Left ventricle myocardium inferior (tissue), 1 donor: Measurements from ENCODE around the gene TOX3. TPM values are rescaled to one million over a fixed set of nuclear protein-coding genes. Genes with fewer than 3 reads are reported as not detected.

Experiments used
- DNase-seq: peaks from one replicate; pipeline ENCODE4 v3.0.0-alpha.2; 2020
- H3K27ac ChIP-seq: fragments of 200-600 bp; replicated peaks from 2 replicates; pipeline ENCODE4 v1.8.0; 2021
- H3K27me3 ChIP-seq: fragments of 200-600 bp; 2 replicates; pipeline ENCODE4 v1.8.0; 2021; ENCODE audit warnings: low read depth
- H3K36me3 ChIP-seq: fragments of 200-600 bp; 2 replicates; pipeline ENCODE4 v1.8.0; 2021
- H3K4me1 ChIP-seq: fragments of 200-600 bp; 2 replicates; pipeline ENCODE4 v1.8.0; 2021
- H3K4me3 ChIP-seq: fragments of 200-600 bp; 2 replicates; pipeline ENCODE4 v1.8.0; 2021; ENCODE audit warnings: mild to moderate bottlenecking, moderate library complexity
- H3K9me3 ChIP-seq: fragments of 200-600 bp; replicated peaks from 2 replicates; pipeline ENCODE4 v1.8.0; 2021
- intact Hi-C: fragments of 100-400 bp; cut with micrococcal nuclease; formaldehyde crosslinking; loops from one replicate; pipeline ENCODE4 v1.11.0; 2022
- total RNA-seq: library from RNA; stranded (reverse); fragmentation: NEBNext Ultra II Directional; extraction: Animal tissue kit (Norgen Biotek cat#: 25700); gene quantifications from one replicate; pipeline ENCODE4 v1.2.1, GENCODE V29; 2021
- TF ChIP-seq, protein P1 (sequence below): fragments of 200-600 bp; IDR thresholded peaks from 2 replicates; pipeline ENCODE4 v1.8.0; 2021; ENCODE audit warnings: antibody characterized with exemption, mild to moderate bottlenecking, borderline replicate concordance
- donor health status: DM: no; HTN: yes; CAD: no; lungs with severe emphysema.

The TOX3 gene
- total RNA-seq, 1 donor from 2014 or later = not detected

DNA sequence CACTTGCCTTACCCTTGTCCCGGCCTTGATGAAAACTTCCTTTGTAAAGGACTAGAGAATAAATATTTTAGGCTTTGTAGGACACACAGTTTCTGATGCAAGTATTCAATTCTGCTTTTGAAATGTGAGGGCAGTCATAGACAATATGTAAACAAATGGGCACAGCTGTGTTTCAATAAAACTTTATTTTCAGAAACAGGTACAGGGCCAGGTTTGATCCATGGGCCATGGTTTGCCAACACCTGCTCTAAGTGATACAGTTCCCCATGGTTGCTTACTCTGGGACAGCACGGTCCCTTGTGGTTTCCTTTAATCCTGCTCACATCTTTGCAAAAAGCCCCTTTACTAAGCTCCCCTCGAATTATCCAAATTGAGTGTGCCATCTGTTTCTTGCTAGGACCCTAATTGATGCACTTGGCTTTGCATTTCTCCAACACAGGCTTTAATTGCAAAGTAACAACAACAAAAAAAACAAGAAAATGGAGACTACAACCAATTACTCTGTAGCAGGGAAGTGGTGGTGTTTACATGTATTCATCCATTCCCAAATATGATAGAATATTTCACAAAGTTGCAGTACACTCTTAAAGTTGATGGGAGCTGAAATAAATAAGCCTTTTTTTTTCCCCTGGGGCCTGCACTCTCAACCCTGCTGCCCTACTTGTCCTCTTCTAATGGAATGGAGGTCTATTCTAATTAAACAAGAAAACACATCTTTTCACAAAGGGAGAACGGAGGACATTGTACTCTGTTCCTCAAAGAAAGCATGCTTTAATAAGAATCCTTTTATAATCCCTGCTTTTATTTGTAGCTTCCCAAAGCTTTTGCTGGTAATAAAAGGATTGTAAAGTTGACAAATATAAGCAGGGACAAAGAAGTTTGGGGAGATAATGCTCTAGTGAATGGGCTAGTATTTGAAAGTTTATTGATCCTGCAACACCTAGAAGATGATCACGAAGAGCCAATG is 37.7 kb upstream of the TOX3 start:
- TF ChIP-seq, protein P1, sequence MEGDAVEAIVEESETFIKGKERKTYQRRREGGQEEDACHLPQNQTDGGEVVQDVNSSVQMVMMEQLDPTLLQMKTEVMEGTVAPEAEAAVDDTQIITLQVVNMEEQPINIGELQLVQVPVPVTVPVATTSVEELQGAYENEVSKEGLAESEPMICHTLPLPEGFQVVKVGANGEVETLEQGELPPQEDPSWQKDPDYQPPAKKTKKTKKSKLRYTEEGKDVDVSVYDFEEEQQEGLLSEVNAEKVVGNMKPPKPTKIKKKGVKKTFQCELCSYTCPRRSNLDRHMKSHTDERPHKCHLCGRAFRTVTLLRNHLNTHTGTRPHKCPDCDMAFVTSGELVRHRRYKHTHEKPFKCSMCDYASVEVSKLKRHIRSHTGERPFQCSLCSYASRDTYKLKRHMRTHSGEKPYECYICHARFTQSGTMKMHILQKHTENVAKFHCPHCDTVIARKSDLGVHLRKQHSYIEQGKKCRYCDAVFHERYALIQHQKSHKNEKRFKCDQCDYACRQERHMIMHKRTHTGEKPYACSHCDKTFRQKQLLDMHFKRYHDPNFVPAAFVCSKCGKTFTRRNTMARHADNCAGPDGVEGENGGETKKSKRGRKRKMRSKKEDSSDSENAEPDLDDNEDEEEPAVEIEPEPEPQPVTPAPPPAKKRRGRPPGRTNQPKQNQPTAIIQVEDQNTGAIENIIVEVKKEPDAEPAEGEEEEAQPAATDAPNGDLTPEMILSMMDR = no peak
- Histone ChIP-seq H3K27me3 (peaks cover 4% of the 10 kb centered on the region), H3K36me3 (no peaks in the 10 kb centered on the region), H3K27ac (no peak overlapping the region), H3K4me3 (no peak overlapping the region), H3K4me1 (no peaks in the 10 kb centered on the region), H3K9me3 (no peaks in the 10 kb centered on the region)
- intact Hi-C loops = no loop called here
- no peak for DNase-seq

DNA sequence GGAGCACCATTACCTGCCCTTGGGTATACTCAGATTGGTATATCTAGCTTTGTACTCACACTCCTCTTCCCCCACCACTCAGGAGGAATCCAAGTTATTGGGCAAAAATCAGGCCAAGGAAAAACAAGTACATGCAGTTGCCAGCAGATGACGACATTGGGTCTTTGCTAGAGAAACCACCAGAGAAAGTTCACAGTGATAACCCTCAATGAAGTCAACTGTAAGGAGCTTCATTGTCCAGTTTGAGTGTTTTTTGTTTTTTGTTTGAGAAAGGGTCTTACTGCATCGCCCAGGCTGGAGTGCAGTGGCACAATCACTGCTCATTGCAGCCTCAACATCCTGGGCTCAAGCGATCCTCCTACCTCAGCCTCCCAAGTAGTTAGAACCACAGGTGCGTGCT is 34.6 kb upstream of the TOX3 start:
- Histone ChIP-seq H3K36me3 (no peaks in the 10 kb centered on the region), H3K27me3 (peaks cover 8% of the 10 kb centered on the region), H3K9me3 (no peaks in the 10 kb centered on the region), H3K27ac (no peak overlapping the region), H3K4me1 (no peaks in the 10 kb centered on the region), H3K4me3 (no peak overlapping the region)
- TF ChIP-seq, protein P1 = no peak
- DNase-seq = no peak
- intact Hi-C loops = no loop called here

DNA sequence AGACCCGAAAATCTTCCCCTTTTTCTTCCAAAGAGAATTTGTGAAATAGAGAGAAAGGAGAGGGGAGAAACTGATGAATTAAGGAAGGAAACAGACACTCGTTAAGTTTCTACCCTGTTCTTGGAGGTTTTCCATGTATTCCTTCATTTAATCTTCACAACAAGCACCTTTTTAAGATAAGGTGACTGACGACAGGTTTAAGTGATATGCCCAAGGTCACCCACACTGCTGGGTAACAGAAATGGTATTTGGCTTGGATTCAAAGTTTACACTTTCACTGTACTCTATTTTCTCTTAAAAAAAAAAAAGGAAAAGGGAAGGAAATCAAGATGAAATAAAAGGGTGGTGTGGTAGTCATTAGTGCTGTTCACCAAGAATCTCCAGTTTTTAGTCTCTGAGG is 33.5 kb upstream of the TOX3 start:
- Histone ChIP-seq H3K36me3 (no peaks in the 10 kb centered on the region), H3K27me3 (peaks cover 11% of the 10 kb centered on the region), H3K27ac (no peak overlapping the region), H3K9me3 (no peaks in the 10 kb centered on the region), H3K4me1 (no peaks in the 10 kb centered on the region), H3K4me3 (no peak overlapping the region)
- DNase-seq = no peak
- TF ChIP-seq, protein P1 = no peak
- intact Hi-C loops = no loop called here

DNA sequence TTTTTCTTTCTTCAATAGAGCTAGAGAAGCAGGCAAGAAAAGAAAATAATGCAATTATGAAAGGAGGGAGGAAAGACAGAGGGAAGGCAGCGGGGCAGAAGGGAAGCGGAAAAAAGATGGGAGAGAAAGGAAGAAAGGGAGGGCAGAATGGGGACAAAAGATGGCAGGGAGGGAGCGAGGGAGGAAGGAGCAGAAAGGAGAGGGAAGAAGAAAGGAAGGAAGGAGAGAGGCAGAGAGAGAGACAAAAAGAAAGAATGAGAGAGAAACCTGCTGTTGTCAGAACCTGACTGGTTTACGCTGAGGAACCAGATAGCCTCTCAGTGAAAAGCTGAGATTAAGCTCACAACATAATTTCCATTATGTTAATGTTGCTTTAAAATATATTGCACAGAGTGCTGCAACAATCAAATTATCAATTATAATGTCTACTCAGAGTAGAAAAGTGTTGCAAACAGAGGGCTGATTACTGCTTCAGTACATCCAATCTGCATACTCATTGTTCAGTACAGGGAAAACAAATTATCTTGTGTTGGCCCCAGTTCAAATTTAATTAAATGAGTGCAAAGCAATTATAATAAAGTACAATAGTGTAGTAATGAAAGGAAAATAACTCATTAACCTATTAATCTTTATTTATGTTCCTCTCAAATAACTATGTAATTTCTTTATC is 32.0 kb upstream of the TOX3 start:
- Histone ChIP-seq H3K27ac (no peak overlapping the region), H3K4me1 (no peaks in the 10 kb centered on the region), H3K9me3 (no peaks in the 10 kb centered on the region), H3K4me3 (no peak overlapping the region), H3K36me3 (no peaks in the 10 kb centered on the region), H3K27me3 (peaks cover 11% of the 10 kb centered on the region)
- intact Hi-C loops = no loop called here
- TF ChIP-seq, protein P1 = no peak
- no peak for DNase-seq

DNA sequence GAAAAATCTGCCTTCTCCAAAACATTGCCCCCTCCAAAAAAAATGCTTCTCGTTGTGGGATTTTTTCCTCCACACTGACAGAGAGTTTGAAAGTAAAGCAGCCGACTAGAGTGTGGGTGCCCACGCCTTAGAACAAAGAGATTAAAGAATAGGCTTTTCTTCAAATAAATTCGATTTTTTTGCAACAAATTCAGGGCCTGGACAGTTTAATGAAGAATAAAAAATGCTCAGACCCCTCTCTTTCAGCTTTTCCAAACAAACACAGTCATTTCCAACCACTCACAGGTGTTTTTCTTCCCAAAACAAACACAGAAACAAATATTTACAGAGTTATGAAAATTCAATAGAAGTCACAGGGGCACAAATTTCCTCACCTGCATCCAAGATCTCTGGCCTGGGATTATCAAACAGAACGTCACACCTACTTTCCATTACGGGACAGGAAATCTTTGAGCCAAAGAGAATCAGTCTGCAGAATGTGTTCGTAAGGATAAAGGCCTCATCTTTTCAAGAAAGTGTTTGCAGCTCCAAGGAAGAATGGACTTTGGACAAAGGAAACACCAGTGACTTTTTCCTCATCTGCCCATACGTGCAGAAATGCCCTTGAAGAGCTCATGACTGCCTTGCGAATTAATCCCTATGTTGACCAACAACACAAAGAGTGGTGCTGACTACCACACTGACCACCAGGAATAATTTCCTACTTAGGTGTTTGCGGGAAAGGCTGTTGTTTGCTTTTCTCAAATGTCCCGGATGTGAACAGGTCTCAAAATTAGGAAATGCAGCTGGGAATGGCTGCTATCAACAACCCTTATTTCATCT is 31.3 kb upstream of the TOX3 start:
- Histone ChIP-seq H3K36me3 (no peaks in the 10 kb centered on the region), H3K9me3 (no peaks in the 10 kb centered on the region), H3K27ac (no peak overlapping the region), H3K27me3 (peaks cover 11% of the 10 kb centered on the region), H3K4me3 (no peak overlapping the region), H3K4me1 (no peaks in the 10 kb centered on the region)
- DNase-seq = no peak
- intact Hi-C loops = no loop called here
- TF ChIP-seq, protein P1 = no peak
